ENCODE data around the gene CA12.

DNA sequence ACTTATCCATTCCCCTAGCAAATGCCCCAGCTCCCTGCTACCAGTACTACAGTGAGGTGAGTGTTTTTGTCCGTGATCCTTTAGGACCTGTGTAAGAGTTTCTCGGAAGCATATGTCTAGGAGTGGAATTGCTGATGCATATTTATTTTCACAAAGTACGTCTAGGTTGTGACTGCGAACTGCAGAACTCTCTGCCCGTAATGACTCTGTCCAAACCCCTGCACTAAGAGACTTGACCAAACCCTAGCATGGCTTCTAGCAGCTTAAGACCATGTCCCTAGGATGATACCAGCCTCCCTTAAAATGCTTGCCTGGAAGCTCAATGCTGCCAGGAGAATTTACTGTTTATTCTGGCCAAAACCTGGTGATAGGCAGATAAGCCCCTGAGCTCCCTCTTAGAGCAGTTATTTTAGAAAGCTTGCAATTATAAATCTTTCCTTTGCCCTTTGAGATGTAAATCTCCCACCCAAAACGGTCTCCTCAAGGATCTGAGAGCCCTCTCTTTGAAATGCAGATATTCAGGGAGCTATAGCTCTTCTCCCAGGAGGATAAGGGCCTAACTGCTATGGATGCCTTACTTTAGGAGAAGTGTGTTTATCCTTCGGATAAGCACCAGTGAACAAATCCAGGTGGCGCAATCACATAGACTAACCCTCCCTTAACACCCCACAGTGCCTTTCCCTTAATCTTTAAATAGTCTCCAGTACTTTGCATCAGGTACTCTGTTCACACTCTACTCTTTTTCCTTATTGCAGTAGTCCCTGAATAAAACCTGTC is 14.7 kb upstream of the CA12 start:
- TF ChIP-seq, protein P1, sequence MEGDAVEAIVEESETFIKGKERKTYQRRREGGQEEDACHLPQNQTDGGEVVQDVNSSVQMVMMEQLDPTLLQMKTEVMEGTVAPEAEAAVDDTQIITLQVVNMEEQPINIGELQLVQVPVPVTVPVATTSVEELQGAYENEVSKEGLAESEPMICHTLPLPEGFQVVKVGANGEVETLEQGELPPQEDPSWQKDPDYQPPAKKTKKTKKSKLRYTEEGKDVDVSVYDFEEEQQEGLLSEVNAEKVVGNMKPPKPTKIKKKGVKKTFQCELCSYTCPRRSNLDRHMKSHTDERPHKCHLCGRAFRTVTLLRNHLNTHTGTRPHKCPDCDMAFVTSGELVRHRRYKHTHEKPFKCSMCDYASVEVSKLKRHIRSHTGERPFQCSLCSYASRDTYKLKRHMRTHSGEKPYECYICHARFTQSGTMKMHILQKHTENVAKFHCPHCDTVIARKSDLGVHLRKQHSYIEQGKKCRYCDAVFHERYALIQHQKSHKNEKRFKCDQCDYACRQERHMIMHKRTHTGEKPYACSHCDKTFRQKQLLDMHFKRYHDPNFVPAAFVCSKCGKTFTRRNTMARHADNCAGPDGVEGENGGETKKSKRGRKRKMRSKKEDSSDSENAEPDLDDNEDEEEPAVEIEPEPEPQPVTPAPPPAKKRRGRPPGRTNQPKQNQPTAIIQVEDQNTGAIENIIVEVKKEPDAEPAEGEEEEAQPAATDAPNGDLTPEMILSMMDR (IDR thresholded peaks at IDR 0.05; ENCODE audit: insufficient read depth, low read length) = no peak
- TF ChIP-seq POLR2AphosphoS5 (IDR thresholded peaks at IDR 0.05; ENCODE audit: low read depth) = no peak
- TF ChIP-seq, protein P2, sequence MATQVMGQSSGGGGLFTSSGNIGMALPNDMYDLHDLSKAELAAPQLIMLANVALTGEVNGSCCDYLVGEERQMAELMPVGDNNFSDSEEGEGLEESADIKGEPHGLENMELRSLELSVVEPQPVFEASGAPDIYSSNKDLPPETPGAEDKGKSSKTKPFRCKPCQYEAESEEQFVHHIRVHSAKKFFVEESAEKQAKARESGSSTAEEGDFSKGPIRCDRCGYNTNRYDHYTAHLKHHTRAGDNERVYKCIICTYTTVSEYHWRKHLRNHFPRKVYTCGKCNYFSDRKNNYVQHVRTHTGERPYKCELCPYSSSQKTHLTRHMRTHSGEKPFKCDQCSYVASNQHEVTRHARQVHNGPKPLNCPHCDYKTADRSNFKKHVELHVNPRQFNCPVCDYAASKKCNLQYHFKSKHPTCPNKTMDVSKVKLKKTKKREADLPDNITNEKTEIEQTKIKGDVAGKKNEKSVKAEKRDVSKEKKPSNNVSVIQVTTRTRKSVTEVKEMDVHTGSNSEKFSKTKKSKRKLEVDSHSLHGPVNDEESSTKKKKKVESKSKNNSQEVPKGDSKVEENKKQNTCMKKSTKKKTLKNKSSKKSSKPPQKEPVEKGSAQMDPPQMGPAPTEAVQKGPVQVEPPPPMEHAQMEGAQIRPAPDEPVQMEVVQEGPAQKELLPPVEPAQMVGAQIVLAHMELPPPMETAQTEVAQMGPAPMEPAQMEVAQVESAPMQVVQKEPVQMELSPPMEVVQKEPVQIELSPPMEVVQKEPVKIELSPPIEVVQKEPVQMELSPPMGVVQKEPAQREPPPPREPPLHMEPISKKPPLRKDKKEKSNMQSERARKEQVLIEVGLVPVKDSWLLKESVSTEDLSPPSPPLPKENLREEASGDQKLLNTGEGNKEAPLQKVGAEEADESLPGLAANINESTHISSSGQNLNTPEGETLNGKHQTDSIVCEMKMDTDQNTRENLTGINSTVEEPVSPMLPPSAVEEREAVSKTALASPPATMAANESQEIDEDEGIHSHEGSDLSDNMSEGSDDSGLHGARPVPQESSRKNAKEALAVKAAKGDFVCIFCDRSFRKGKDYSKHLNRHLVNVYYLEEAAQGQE (IDR thresholded peaks at IDR 0.05; ENCODE audit: insufficient replicate concordance, low read depth) = no peak
- no peak for TF ChIP-seq GABPA (IDR thresholded peaks at IDR 0.05; ENCODE audit: low read depth)
- no peak for TF ChIP-seq SPI1 (IDR thresholded peaks at IDR 0.05; ENCODE audit: borderline replicate concordance, low read depth)
